H1 (cell line): ENCODE results near the gene WDR27. TPM values are rescaled to one million over a fixed set of nuclear protein-coding genes. Genes with fewer than 3 reads are reported as not detected.

ENCODE experiments used
- CTCF ChIA-PET: fragments of 300-600 bp; sonication (Branson Sonifier 250); formaldehyde crosslinking; loops from one replicate; lab custom pipeline; 2021; ENCODE audit not compliant: partially characterized antibody; lab: Charles Lee
- POLR2A ChIA-PET: fragments of 300-600 bp; sonication (Branson Sonifier 250); formaldehyde crosslinking; loops from one replicate; lab custom pipeline; 2021; ENCODE audit warnings: inconsistent platforms; ENCODE audit not compliant: partially characterized antibody; lab: Charles Lee
- DNase-seq, 2 experiments: peaks; one replicate each; pipeline versions ENCODE4 v3.0.0 to v3.0.0-alpha.2; 2010 to 2022; ENCODE audit warnings: low spot score in 2 of 2, low read depth in 1 of 2, mixed read lengths in 1 of 2
- FAIRE-seq: peaks from 2 replicates; lab custom pipeline; 2011; peaks lifted over from hg19 to GRCh38; lab: Jason Lieb, UNC
- H2AFZ ChIP-seq: 2 replicates; pipeline ENCODE4 v1.8.1; 2012; ENCODE audit warnings: low read length, inconsistent platforms
- H2AK5ac ChIP-seq: 2 replicates; pipeline ENCODE4 v1.6.1; 2013; ENCODE audit warnings: low read depth, low read length
- H2BK120ac ChIP-seq: replicated peaks from 2 replicates; pipeline ENCODE3; 2013; ENCODE audit warnings: low read depth, low read length, inconsistent platforms
- H2BK12ac ChIP-seq: 2 replicates; pipeline ENCODE4 v1.6.1; 2013; ENCODE audit warnings: low read depth, low read length
- H2BK15ac ChIP-seq: 2 replicates; pipeline ENCODE4 v1.6.1; 2013; ENCODE audit warnings: low read length
- H2BK20ac ChIP-seq: 2 replicates; pipeline ENCODE4 v1.6.1; 2013; ENCODE audit warnings: low read length
- H2BK5ac ChIP-seq: 2 replicates; pipeline ENCODE4 v1.6.1; 2013; ENCODE audit warnings: low read depth, low read length
- H3K14ac ChIP-seq: 2 replicates; pipeline ENCODE4 v1.6.1; 2013; ENCODE audit warnings: inconsistent platforms; ENCODE audit not compliant: insufficient read length
- H3K18ac ChIP-seq: 2 replicates; pipeline ENCODE4 v1.6.1; 2013; ENCODE audit warnings: low read length; ENCODE audit errors: extremely low read depth
- H3K23ac ChIP-seq: 2 replicates; pipeline ENCODE4 v1.6.1; 2013; ENCODE audit warnings: inconsistent platforms; ENCODE audit not compliant: insufficient read length
- H3K23me2 ChIP-seq: 2 replicates; pipeline ENCODE4 v1.6.1; 2013; ENCODE audit warnings: low read depth, low read length
- H3K27ac ChIP-seq: 2 replicates; pipeline ENCODE4 v1.6.1; 2011; ENCODE audit warnings: low read depth, low read length, inconsistent platforms
- H3K27me3 ChIP-seq, 4 experiments: replicated peaks in 1 of 4; 1 replicate in 1 of 4; 2 replicates in 3 of 4; pipeline versions ENCODE4 v1.6.1 to v1.8.1; 2011 to 2013; ENCODE audit warnings: low read length in 3 of 4, mild to moderate bottlenecking in 3 of 4, inconsistent platforms in 2 of 4, mixed read lengths in 2 of 4, moderate library complexity in 1 of 4; ENCODE audit not compliant: control insufficient read depth in 3 of 4, insufficient read depth in 3 of 4; ENCODE audit errors: extremely low read depth in 1 of 4
- H3K36me3 ChIP-seq, 4 experiments: 2 replicates each; pipeline versions ENCODE4 v1.6.1 to v1.8.1; 2011 to 2013; ENCODE audit warnings: mild to moderate bottlenecking in 4 of 4, low read length in 3 of 4, moderate library complexity in 2 of 4, control low read depth in 1 of 4, inconsistent platforms in 1 of 4; ENCODE audit not compliant: insufficient read depth in 4 of 4, control insufficient read depth in 2 of 4
- H3K4ac ChIP-seq: replicated peaks from 2 replicates; pipeline ENCODE3; 2013; ENCODE audit warnings: low read length, low read depth, mixed read lengths, inconsistent platforms; ENCODE audit not compliant: insufficient read length
- H3K4me1 ChIP-seq, 4 experiments: replicated peaks in 1 of 4; 1 replicate in 1 of 4; 2 replicates in 3 of 4; pipeline versions ENCODE4 v1.6.1 to v1.8.1; 2011 to 2013; ENCODE audit warnings: low read length in 3 of 4, inconsistent platforms in 2 of 4, mixed read lengths in 1 of 4; ENCODE audit not compliant: insufficient read depth in 4 of 4, control insufficient read depth in 3 of 4
- H3K4me2 ChIP-seq, 2 experiments: 2 replicates each; pipeline versions ENCODE4 v1.6.1 to v1.8.1; 2011 to 2013; ENCODE audit warnings: low read depth in 2 of 2, low read length in 2 of 2, control low read depth in 1 of 2, inconsistent platforms in 1 of 2, mild to moderate bottlenecking in 1 of 2; ENCODE audit not compliant: insufficient read depth in 1 of 2
- H3K4me3 ChIP-seq, 4 experiments: fragments of 200-600, 300-600 bp in 1 of 4; sonication (generic), shearing (Covaris generic), sonication (Bioruptor Twin) in 1 of 4; 2 replicates each; pipeline versions ENCODE4 v1.5.1 to v1.8.1; 2011 to 2016; ENCODE audit warnings: low read length in 4 of 4, low read depth in 3 of 4, control low read depth in 2 of 4, inconsistent platforms in 2 of 4, mild to moderate bottlenecking in 2 of 4, mixed read lengths in 1 of 4, moderate library complexity in 1 of 4; ENCODE audit not compliant: insufficient read depth in 2 of 4; ENCODE audit errors: extremely low read depth in 1 of 4
- H3K56ac ChIP-seq: replicated peaks from 2 replicates; pipeline ENCODE3; 2013; ENCODE audit warnings: low read depth, mild to moderate bottlenecking, mixed read lengths, low read length, inconsistent platforms; ENCODE audit not compliant: insufficient read length
- H3K79me1 ChIP-seq: 2 replicates; pipeline ENCODE4 v1.6.1; 2013; ENCODE audit warnings: low read depth, low read length, control low read depth
- H3K79me2 ChIP-seq, 2 experiments: 2 replicates each; pipeline versions ENCODE4 v1.6.1 to v1.8.1; 2012 to 2013; ENCODE audit warnings: low read length in 2 of 2, mild to moderate bottlenecking in 2 of 2, inconsistent platforms in 1 of 2; ENCODE audit not compliant: insufficient read depth in 2 of 2, control insufficient read depth in 1 of 2
- H3K9ac ChIP-seq, 4 experiments: replicated peaks in 1 of 4; 1 replicate in 1 of 4; 2 replicates in 3 of 4; pipeline versions ENCODE4 v1.6.1 to v1.8.1; 2011 to 2013; ENCODE audit warnings: low read depth in 3 of 4, low read length in 3 of 4, control low read depth in 2 of 4, mild to moderate bottlenecking in 2 of 4, moderate library complexity in 2 of 4, inconsistent platforms in 1 of 4; ENCODE audit errors: extremely low read depth in 1 of 4
- H3K9me3 ChIP-seq, 2 experiments: 2 replicates each; pipeline versions ENCODE4 v1.6.1 to v1.8.1; 2012 to 2013; ENCODE audit warnings: mild to moderate bottlenecking in 2 of 2, moderate library complexity in 2 of 2, control low read depth in 1 of 2, inconsistent platforms in 1 of 2, low read depth in 1 of 2, low read length in 1 of 2, mixed read lengths in 1 of 2; ENCODE audit not compliant: insufficient read depth in 2 of 2
- H4K20me1 ChIP-seq, 2 experiments: replicated peaks in 1 of 2; 2 replicates each; pipeline versions ENCODE3 to v1.8.1; 2011 to 2013; ENCODE audit warnings: inconsistent platforms in 2 of 2, low read length in 2 of 2, mild to moderate bottlenecking in 1 of 2; ENCODE audit not compliant: insufficient read depth in 2 of 2, control insufficient read depth in 1 of 2
- H4K5ac ChIP-seq: 2 replicates; pipeline ENCODE4 v1.6.1; 2013; ENCODE audit warnings: low read length, low read depth, mixed read lengths, inconsistent platforms; ENCODE audit not compliant: insufficient read length
- H4K8ac ChIP-seq: 2 replicates; pipeline ENCODE4 v1.8.0; 2013; ENCODE audit warnings: mild to moderate bottlenecking, moderate library complexity, low read length, inconsistent platforms; ENCODE audit not compliant: insufficient read depth; ENCODE audit errors: extremely low read depth
- H4K91ac ChIP-seq: replicated peaks from 2 replicates; pipeline ENCODE3; 2013; ENCODE audit warnings: low read length, mixed read lengths, inconsistent platforms; ENCODE audit not compliant: insufficient read length
- BCL11A ChIP-seq, 2 experiments: IDR thresholded peaks; one replicate each; pipeline ENCODE4 v1.6.1; 2011; ENCODE audit warnings: low read depth in 2 of 2, low read length in 2 of 2, mild to moderate bottlenecking in 2 of 2
- HDAC6 ChIP-seq: IDR thresholded peaks from one replicate; pipeline ENCODE4 v1.7.1; 2012; ENCODE audit warnings: low read depth, mild to moderate bottlenecking, inconsistent platforms, low read length, moderate library complexity
- KDM4A ChIP-seq: IDR thresholded peaks from one replicate; pipeline ENCODE4 v1.7.1; 2012; ENCODE audit warnings: low read depth, mild to moderate bottlenecking, moderate library complexity, low read length, inconsistent platforms; ENCODE audit not compliant: severe bottlenecking
- MAFK ChIP-seq: IDR thresholded peaks from 2 replicates; pipeline ENCODE4 v1.6.1; 2012; ENCODE audit warnings: low read depth, mild to moderate bottlenecking, improper control_type of control experiment, low read length
- NANOG ChIP-seq: IDR thresholded peaks from 2 replicates; pipeline ENCODE4 v1.6.1; 2011; ENCODE audit warnings: low read length, low read depth, mild to moderate bottlenecking, inconsistent platforms; ENCODE audit not compliant: insufficient read depth, poor library complexity, severe bottlenecking
- POLR2A ChIP-seq, 2 experiments: IDR thresholded peaks; 1 replicate in 1 of 2; 2 replicates in 1 of 2; pipeline ENCODE4 v1.6.1; 2011; ENCODE audit warnings: low read depth in 2 of 2, low read length in 2 of 2, mild to moderate bottlenecking in 2 of 2; ENCODE audit errors: control extremely low read depth in 1 of 2
- RBBP5 ChIP-seq: IDR thresholded peaks from 2 replicates; pipeline ENCODE4 v1.7.1; 2012; ENCODE audit warnings: low read depth, mild to moderate bottlenecking, inconsistent platforms, low read length, moderate library complexity, borderline replicate concordance
- SRF ChIP-seq: IDR thresholded peaks from 2 replicates; pipeline ENCODE4 v1.6.1; 2011; ENCODE audit warnings: mild to moderate bottlenecking, low read depth, low read length, moderate library complexity
- WGBS, 2 experiments: shearing (Covaris generic) in 1 of 2; methylation state at CpG; one replicate each; pipeline versions ENCODE4 v1.1.6 to v1.1.7; 2013 to 2015; ENCODE audit warnings: low lambda C conversion rate in 2 of 2, mixed read lengths in 2 of 2, inconsistent platforms in 1 of 2, low coverage in 1 of 2, missing lambda C conversion rate in 1 of 2; ENCODE audit not compliant: insufficient replicate concordance in 2 of 2, insufficient coverage in 1 of 2, insufficient read length in 1 of 2; ENCODE audit errors: extremely low coverage in 1 of 2, missing lambda C conversion rate in 1 of 2; 5-methylcytosine and 5-hydroxymethylcytosine counted together
- polyA plus RNA-seq, 7 experiments: library from polyadenylated mRNA; depleted of rRNA in 3 of 7; stranded (reverse) in 5 of 7; unstranded in 2 of 7; fragments of >200 nt in 5 of 7; fragments of 200-250 nt in 2 of 7; gene quantifications; 1 replicate in 5 of 7; 2 replicates in 1 of 7; 4 replicates in 1 of 7; pipeline versions ENCODE4 v1.2.1 to v1.2.3, GENCODE V29; 2011 to 2013; ENCODE audit warnings: missing spikeins in 2 of 7, mixed read lengths in 2 of 7
- total RNA-seq: library from RNA; stranded (reverse); fragmentation: NEBNext Ultra II Directional; extraction: Animal tissue kit (Norgen Biotek cat#: 25700); gene quantifications from 2 replicates; pipeline ENCODE4 v1.2.1, GENCODE V29; 2021

Gene WDR27
- total and polyA plus RNA-seq, 2 of the 8 experiments (the other 6 are each of a cell fraction or from before 2014, with no cell fraction given): 53.6 to 68.6 TPM

- Histone ChIP-seq H2AK5ac (no peak overlapping the region), H3K4me3 (no peak overlapping the region), H3K4ac (no peak overlapping the region), H4K8ac (no peak overlapping the region), H3K79me1 (no peaks in the 10 kb centered on the region), H4K20me1 (peaks cover 0 to 1% of the 10 kb centered on the region in 2 experiments), H4K91ac (no peak overlapping the region), H3K18ac (no peak overlapping the region), H3K9ac (no peak overlapping the region), H3K23me2 (no peaks in the 10 kb centered on the region), H3K79me2 (peaks cover 0 to 19% of the 10 kb centered on the region in 2 experiments; a peak in 2 of 4 replicates), H3K23ac (no peak overlapping the region), H2AFZ (no peak overlapping the region), H3K4me2 (no peak overlapping the region), H3K36me3 (peaks cover 0 to 84% (median 23%) of the 10 kb centered on the region in 4 experiments; a peak in 7 of 8 replicates), H3K14ac (no peak overlapping the region), H2BK120ac (no peak overlapping the region), H3K56ac (no peak overlapping the region), H2BK15ac (no peak overlapping the region), H4K5ac (no peak overlapping the region), H3K27me3 (no peaks in the 10 kb centered on the region), H3K4me1 (no peaks in the 10 kb centered on the region), H2BK12ac (no peak overlapping the region), H2BK20ac (no peak overlapping the region), H3K27ac (no peak overlapping the region), H2BK5ac (no peak overlapping the region), H3K9me3 (no peaks in the 10 kb centered on the region)
- ChIA-PET POLR2A (interaction anchor here (6.4 kb wide), 1 partner anchor 11 kb away, joined by 41 read pairs; the partner anchor contains the start of genes C6orf120 and WDR27), CTCF (no interaction called here)
- FAIRE-seq (no peak), DNase-seq (no peak)
- WGBS, 2 experiments: 94% methylated on average over 9 of the region's 9 CpGs; no CpG with 5 or more reads in 1 of the 2 experiments
- TF ChIP-seq KDM4A: no peak
- TF ChIP-seq BCL11A (IDR thresholded peaks at IDR 0.05; ENCODE audit: low read depth in 2 of 2, low read length in 2 of 2): no peak
- TF ChIP-seq HDAC6: no peak
- TF ChIP-seq MAFK: no peak
- TF ChIP-seq NANOG: no peak
- no peak for TF ChIP-seq SRF
- TF ChIP-seq POLR2A (IDR thresholded peaks at IDR 0.05; ENCODE audit: control extremely low read depth in 1 of 2, low read depth in 2 of 2, low read length in 2 of 2): no peak
- TF ChIP-seq RBBP5: no peak
Measured at GRCh38 chr6:169714595-169714994, 12.8 kb upstream of the WDR27 start.
